Mesothelial cell of epicardium (in vitro differentiated cells): Measurements from ENCODE around the gene ISL1. TPM values are rescaled to one million over a fixed set of nuclear protein-coding genes. Genes with fewer than 3 reads are reported as not detected.

ENCODE experiments used
- DNase-seq, 2 experiments: peaks; one replicate each; pipeline ENCODE4 v3.0.0; 2021; ENCODE audit warnings: low spot score in 2 of 2; ENCODE audit not compliant: unreplicated experiment in 2 of 2
- H3K27ac Mint-ChIP-seq: 2 replicates; pipeline ENCODE4 v1.8.0; 2021; ENCODE audit warnings: mixed read lengths
- H3K27me3 Mint-ChIP-seq: 2 replicates; pipeline ENCODE4 v1.8.0; 2021; ENCODE audit warnings: low read depth, mixed read lengths
- H3K36me3 Mint-ChIP-seq: 2 replicates; pipeline ENCODE4 v1.8.0; 2021; ENCODE audit warnings: mixed read lengths
- H3K4me1 Mint-ChIP-seq: 2 replicates; pipeline ENCODE4 v1.8.0; 2021; ENCODE audit warnings: mixed read lengths
- H3K4me3 Mint-ChIP-seq: 2 replicates; pipeline ENCODE4 v1.8.0; 2021; ENCODE audit warnings: mild to moderate bottlenecking, moderate library complexity, mixed read lengths
- H3K9me3 Mint-ChIP-seq: 2 replicates; pipeline ENCODE4 v1.8.0; 2021; ENCODE audit warnings: mixed read lengths
- CTCF ChIP-seq: fragments of 200-600 bp; sonication (generic); IDR thresholded peaks from one replicate; pipeline ENCODE4 v1.5.0; 2021; ENCODE audit warnings: antibody characterized with exemption; ENCODE audit not compliant: unreplicated experiment
- total RNA-seq: library from RNA; stranded (reverse); gene quantifications from 3 replicates; pipeline ENCODE4 v1.2.1, GENCODE V29; 2021

ISL1 gene
- total RNA-seq, 1 donor from 2014 or later: 13.7 TPM

- Mint-ChIP-seq H3K4me3 (peak overlapping the region; percentile 93), H3K9me3 (no peaks in the 10 kb centered on the region), H3K27me3 (peaks cover 48% of the 10 kb centered on the region), H3K36me3 (no peaks in the 10 kb centered on the region), H3K4me1 (peaks cover 76% of the 10 kb centered on the region), H3K27ac (peak overlapping the region; percentile 96)
- no peak for DNase-seq
- no peak for TF ChIP-seq CTCF
Measured at GRCh38 chr5:51382521-51383130, 622 bp upstream of the ISL1 start.

GRCh38 chr5:51384281-51384840 is 1.1 kb downstream of the ISL1 start:
- DNase-seq: no peak
- Mint-ChIP-seq H3K4me3 (peak overlapping the region; percentile 93), H3K9me3 (no peaks in the 10 kb centered on the region), H3K27ac (peak overlapping the region; percentile 96), H3K4me1 (peaks cover 75% of the 10 kb centered on the region), H3K27me3 (peaks cover 42% of the 10 kb centered on the region), H3K36me3 (no peaks in the 10 kb centered on the region)
- TF ChIP-seq CTCF: no peak

- peak overlapping the region; percentile 93 for H3K4me3 Mint-ChIP-seq
- peaks cover 40% of the 10 kb centered on the region for H3K27me3 Mint-ChIP-seq
- H3K36me3 Mint-ChIP-seq: no peaks in the 10 kb centered on the region
- TF ChIP-seq CTCF: no peak
- no peaks in the 10 kb centered on the region for H3K9me3 Mint-ChIP-seq
- H3K4me1 Mint-ChIP-seq: peaks cover 72% of the 10 kb centered on the region
- H3K27ac Mint-ChIP-seq: peak overlapping the region; percentile 96
- no peak for DNase-seq
Measured at GRCh38 chr5:51385216-51385615, 2.0 kb downstream of the ISL1 start.

GRCh38 chr5:51386916-51387883 is 4.0 kb downstream of the ISL1 start:
- H3K27me3 Mint-ChIP-seq: peaks cover 47% of the 10 kb centered on the region
- peaks cover 64% of the 10 kb centered on the region for H3K4me1 Mint-ChIP-seq
- peak overlapping the region; percentile 93 for H3K4me3 Mint-ChIP-seq
- peaks cover 2% of the 10 kb centered on the region for H3K36me3 Mint-ChIP-seq
- no peaks in the 10 kb centered on the region for H3K9me3 Mint-ChIP-seq
- TF ChIP-seq CTCF: no peak
- DNase-seq: peak in 1 of 2 experiments; percentile 58
- H3K27ac Mint-ChIP-seq: peak overlapping the region; percentile 96

- H3K27me3 Mint-ChIP-seq: peaks cover 47% of the 10 kb centered on the region
- peaks cover 2% of the 10 kb centered on the region for H3K36me3 Mint-ChIP-seq
- H3K9me3 Mint-ChIP-seq: no peaks in the 10 kb centered on the region
- peak overlapping the region; percentile 32 for H3K27ac Mint-ChIP-seq
- peak overlapping the region; percentile 93 for H3K4me3 Mint-ChIP-seq
- TF ChIP-seq CTCF: no peak
- peaks cover 69% of the 10 kb centered on the region for H3K4me1 Mint-ChIP-seq
- DNase-seq: no peak
Measured at GRCh38 chr5:51387884-51388275, 4.6 kb downstream of the ISL1 start.
